Measurements from ENCODE around the gene SF3B5.
"Not testable (repeated sequence)": the region's sequence is repeated elsewhere in the genome, so short reads cannot be mapped to it uniquely, and the experiment has no call there.

SF3B5 gene

GRCh38 chr6:144083172-144083571, 12.2 kb downstream of the SF3B5 start:
- no peak overlapping the region for H3K4me3 ChIP-seq
- H3K27ac ChIP-seq: no peak overlapping the region
- H3K36me3 ChIP-seq: peaks cover 0 to 14% (median 0%) of the 10 kb centered on the region in 3 donors
- H3K4me1 ChIP-seq: no peaks in the 10 kb centered on the region
- intact Hi-C loops (cut with DNase I; ENCODE audit: low total_unique reads): no loop called here
- H3K9me3 ChIP-seq: no peaks in the 10 kb centered on the region
- TF ChIP-seq, protein P1, sequence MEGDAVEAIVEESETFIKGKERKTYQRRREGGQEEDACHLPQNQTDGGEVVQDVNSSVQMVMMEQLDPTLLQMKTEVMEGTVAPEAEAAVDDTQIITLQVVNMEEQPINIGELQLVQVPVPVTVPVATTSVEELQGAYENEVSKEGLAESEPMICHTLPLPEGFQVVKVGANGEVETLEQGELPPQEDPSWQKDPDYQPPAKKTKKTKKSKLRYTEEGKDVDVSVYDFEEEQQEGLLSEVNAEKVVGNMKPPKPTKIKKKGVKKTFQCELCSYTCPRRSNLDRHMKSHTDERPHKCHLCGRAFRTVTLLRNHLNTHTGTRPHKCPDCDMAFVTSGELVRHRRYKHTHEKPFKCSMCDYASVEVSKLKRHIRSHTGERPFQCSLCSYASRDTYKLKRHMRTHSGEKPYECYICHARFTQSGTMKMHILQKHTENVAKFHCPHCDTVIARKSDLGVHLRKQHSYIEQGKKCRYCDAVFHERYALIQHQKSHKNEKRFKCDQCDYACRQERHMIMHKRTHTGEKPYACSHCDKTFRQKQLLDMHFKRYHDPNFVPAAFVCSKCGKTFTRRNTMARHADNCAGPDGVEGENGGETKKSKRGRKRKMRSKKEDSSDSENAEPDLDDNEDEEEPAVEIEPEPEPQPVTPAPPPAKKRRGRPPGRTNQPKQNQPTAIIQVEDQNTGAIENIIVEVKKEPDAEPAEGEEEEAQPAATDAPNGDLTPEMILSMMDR (IDR thresholded peaks at IDR 0.05): no peak
- no peaks in the 10 kb centered on the region for H3K27me3 ChIP-seq
- no peak for DNase-seq

GRCh38 chr6:144082412-144082811, 13.0 kb downstream of the SF3B5 start:
- DNase-seq; intact Hi-C loops (cut with DNase I; ENCODE audit: low total_unique reads); H3K4me3 ChIP-seq; H3K27me3 ChIP-seq; H3K27ac ChIP-seq; H3K36me3 ChIP-seq; H3K4me1 ChIP-seq; H3K9me3 ChIP-seq: not testable (repeated sequence)

- Histone ChIP-seq H3K4me1 (no peaks in the 10 kb centered on the region), H3K36me3 (no peaks in the 10 kb centered on the region), H3K4me3 (no peak overlapping the region), H3K9me3 (no peaks in the 10 kb centered on the region), H3K27ac (no peak overlapping the region), H3K27me3 (no peaks in the 10 kb centered on the region)
- DNase-seq: no peak
- TF ChIP-seq, protein P1 (IDR thresholded peaks at IDR 0.05): no peak
- intact Hi-C loops (cut with DNase I; ENCODE audit: low total_unique reads): no loop called here
Observed at GRCh38 chr6:144077871-144078270, 17.5 kb downstream of the SF3B5 start.

- Histone ChIP-seq H3K4me3 (no peak overlapping the region), H3K36me3 (no peaks in the 10 kb centered on the region), H3K9me3 (no peaks in the 10 kb centered on the region), H3K4me1 (no peaks in the 10 kb centered on the region), H3K27ac (no peak overlapping the region), H3K27me3 (no peaks in the 10 kb centered on the region)
- no peak for DNase-seq
- intact Hi-C loops (cut with DNase I; ENCODE audit: low total_unique reads): no loop called here
- TF ChIP-seq, protein P1 (IDR thresholded peaks at IDR 0.05): no peak
Observed at GRCh38 chr6:144075875-144076274, 19.5 kb downstream of the SF3B5 start.

DNA sequence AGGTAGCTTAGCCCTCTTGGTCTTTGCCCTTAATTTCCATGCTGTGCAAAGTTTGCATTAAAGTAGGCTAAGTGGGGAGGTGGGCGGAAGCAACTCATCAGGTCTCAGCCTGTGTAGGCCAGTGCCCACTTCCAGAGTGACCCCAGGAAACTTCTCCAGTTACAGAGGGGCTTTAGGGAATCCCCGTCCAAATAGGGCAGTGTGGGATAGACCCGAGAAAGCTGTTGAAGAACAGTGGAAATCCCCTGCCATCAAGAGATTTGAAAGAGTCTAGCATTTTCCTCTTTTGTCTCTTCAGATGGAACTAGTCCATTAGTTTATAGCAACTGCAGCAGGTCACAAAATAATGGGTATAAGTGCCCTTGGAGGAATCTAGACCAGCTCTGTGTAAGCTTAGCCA, 20.2 kb downstream of the SF3B5 start:
- DNase-seq: no peak
- TF ChIP-seq, protein P1 (IDR thresholded peaks at IDR 0.05): no peak
- H3K4me1 ChIP-seq: no peaks in the 10 kb centered on the region

GRCh38 chr6:144073024-144073423, 22.3 kb downstream of the SF3B5 start:
- Histone ChIP-seq H3K9me3 (no peaks in the 10 kb centered on the region), H3K27me3 (peaks cover 0 to 2% of the 10 kb centered on the region in 2 donors), H3K4me3 (no peak overlapping the region), H3K27ac (no peak overlapping the region), H3K4me1 (no peaks in the 10 kb centered on the region), H3K36me3 (no peaks in the 10 kb centered on the region)
- DNase-seq: no peak
- intact Hi-C loops (cut with DNase I; ENCODE audit: low total_unique reads): no loop called here
- TF ChIP-seq, protein P1 (IDR thresholded peaks at IDR 0.05): no peak

More for the DNA sequence above, 20.2 kb downstream of the SF3B5 start:
- H3K9me3 ChIP-seq: no peaks in the 10 kb centered on the region
- H3K4me3 ChIP-seq: no peak overlapping the region
- no peaks in the 10 kb centered on the region for H3K36me3 ChIP-seq
- H3K27ac ChIP-seq: no peak overlapping the region
- H3K27me3 ChIP-seq: no peaks in the 10 kb centered on the region
- intact Hi-C loops (cut with DNase I; ENCODE audit: low total_unique reads): no loop called here

Measured in tibial artery (tissue), 4 donors.